Karpas-422 (cell line): ENCODE data around the gene LARP7. TPM values are rescaled to one million over a fixed set of nuclear protein-coding genes. Genes with fewer than 3 reads are reported as not detected.
"Not testable (repeated sequence)": the region's sequence is repeated elsewhere in the genome, so short reads cannot be mapped to it uniquely, and the experiment has no call there.

Experiments used
- DNase-seq: peaks from one replicate; pipeline ENCODE4 v3.0.0-alpha.2; 2015
- H2AFZ ChIP-seq: fragments of 200-600 bp; sonication (generic); 2 replicates; pipeline ENCODE4 v1.6.1; 2014; ENCODE audit warnings: antibody characterized with exemption, low read length, mixed read lengths
- H3K27ac ChIP-seq: fragments of 200-600 bp; sonication (generic); 2 replicates; pipeline ENCODE4 v1.5.1; 2014; ENCODE audit warnings: mild to moderate bottlenecking, low read length, moderate library complexity
- H3K27me3 ChIP-seq: fragments of 200-600 bp; sonication (generic); 2 replicates; pipeline ENCODE4 v1.6.1; 2014; ENCODE audit warnings: low read length, mixed read lengths
- H3K36me3 ChIP-seq: fragments of 200-600 bp; sonication (generic); 2 replicates; pipeline ENCODE4 v1.6.1; 2014; ENCODE audit warnings: low read length, mixed read lengths; ENCODE audit not compliant: insufficient read depth
- H3K4me1 ChIP-seq: fragments of 200-600 bp; sonication (generic); 2 replicates; pipeline ENCODE4 v1.6.1; 2014; ENCODE audit warnings: mild to moderate bottlenecking, low read length, mixed read lengths
- H3K4me2 ChIP-seq: fragments of 200-600 bp; sonication (generic); 2 replicates; pipeline ENCODE4 v1.6.1; 2014; ENCODE audit warnings: low read length, low read depth, mild to moderate bottlenecking; ENCODE audit not compliant: poor library complexity, severe bottlenecking
- H3K4me3 ChIP-seq: fragments of 200-600 bp; sonication (generic); 2 replicates; pipeline ENCODE4 v1.5.1; 2014; ENCODE audit warnings: mild to moderate bottlenecking, antibody characterized with exemption, low read length, mixed read lengths
- H3K79me2 ChIP-seq: fragments of 200-600 bp; sonication (generic); 2 replicates; pipeline ENCODE4 v1.6.1; 2014; ENCODE audit warnings: mild to moderate bottlenecking, low read length, mixed read lengths
- H3K9ac ChIP-seq: fragments of 200-600 bp; sonication (generic); 2 replicates; pipeline ENCODE4 v1.6.0; 2014; ENCODE audit warnings: low read length
- H3K9me2 ChIP-seq: fragments of 200-600 bp; sonication (generic), shearing (Covaris generic); replicated peaks from 2 replicates; pipeline ENCODE4 v1.6.0; 2014; ENCODE audit warnings: mild to moderate bottlenecking, low read length, moderate library complexity; ENCODE audit not compliant: insufficient read depth
- H3K9me3 ChIP-seq: fragments of 300-700, 200-600 bp; sonication (generic); 2 replicates; pipeline ENCODE4 v1.6.1; 2014; ENCODE audit warnings: low read length, mixed read lengths
- H4K20me1 ChIP-seq: fragments of 200-600 bp; sonication (generic); 2 replicates; pipeline ENCODE4 v1.6.1; 2014; ENCODE audit warnings: mild to moderate bottlenecking, antibody characterized with exemption, low read length, low read depth; ENCODE audit not compliant: insufficient read depth
- small RNA-seq: library from RNA; depleted of rRNA; stranded (forward); fragments of <200 nt; gene quantifications from one replicate; pipeline ENCODE3, GENCODE V24; 2014
- total RNA-seq: library from RNA; depleted of rRNA; stranded (reverse); fragments of >200 nt; shearing (Covaris generic); gene quantifications from 2 replicates; pipeline ENCODE4 v1.2.3, GENCODE V29; 2014; ENCODE audit warnings: low replicate concordance; rRNA removed

Gene LARP7
- total RNA-seq, 1 experiment from 2014 or later: 53.9 TPM

DNA sequence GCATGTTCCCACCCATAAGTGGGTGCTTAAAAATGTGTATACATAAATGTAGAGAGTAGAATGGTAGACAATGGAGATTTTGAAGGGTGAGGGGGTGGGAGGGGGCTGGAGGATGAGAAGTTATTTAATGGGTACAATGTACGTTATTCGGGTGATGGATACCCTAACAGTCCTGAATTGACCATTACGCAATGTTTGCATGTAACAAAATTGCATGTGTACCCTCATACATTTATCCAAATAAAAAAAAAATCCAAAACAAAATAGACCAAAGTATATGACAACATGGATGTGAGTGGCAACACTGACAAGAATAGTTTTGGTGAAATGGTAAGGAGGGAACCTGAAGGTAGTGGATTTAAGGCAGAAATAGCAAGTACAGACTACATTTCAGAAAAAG, 63.7 kb downstream of the LARP7 start:
- Histone ChIP-seq H3K9me3 (no peaks in the 10 kb centered on the region), H3K27ac (no peak overlapping the region), H3K9me2 (no peaks in the 10 kb centered on the region), H3K9ac (no peak overlapping the region), H2AFZ (no peak overlapping the region), H3K79me2 (no peaks in the 10 kb centered on the region), H3K27me3 (no peaks in the 10 kb centered on the region), H4K20me1 (no peaks in the 10 kb centered on the region), H3K36me3 (no peaks in the 10 kb centered on the region), H3K4me2 (no peak overlapping the region), H3K4me3 (no peak overlapping the region), H3K4me1 (peaks cover 4% of the 10 kb centered on the region; the same call in 1 of the 2 replicates)
- DNase-seq: no peak

- Histone ChIP-seq H3K4me2 (no peak overlapping the region), H2AFZ (no peak overlapping the region), H3K9ac (no peak overlapping the region), H3K9me3 (no peaks in the 10 kb centered on the region), H3K79me2 (no peaks in the 10 kb centered on the region), H3K9me2 (no peaks in the 10 kb centered on the region), H3K36me3 (no peaks in the 10 kb centered on the region), H3K4me3 (no peak overlapping the region), H3K4me1 (peaks cover 19% of the 10 kb centered on the region), H4K20me1 (no peaks in the 10 kb centered on the region), H3K27me3 (no peaks in the 10 kb centered on the region), H3K27ac (no peak overlapping the region)
- no peak for DNase-seq
These were observed 65.9 kb downstream of the LARP7 start for GRCh38 chr4:112702892-112703291.

DNA sequence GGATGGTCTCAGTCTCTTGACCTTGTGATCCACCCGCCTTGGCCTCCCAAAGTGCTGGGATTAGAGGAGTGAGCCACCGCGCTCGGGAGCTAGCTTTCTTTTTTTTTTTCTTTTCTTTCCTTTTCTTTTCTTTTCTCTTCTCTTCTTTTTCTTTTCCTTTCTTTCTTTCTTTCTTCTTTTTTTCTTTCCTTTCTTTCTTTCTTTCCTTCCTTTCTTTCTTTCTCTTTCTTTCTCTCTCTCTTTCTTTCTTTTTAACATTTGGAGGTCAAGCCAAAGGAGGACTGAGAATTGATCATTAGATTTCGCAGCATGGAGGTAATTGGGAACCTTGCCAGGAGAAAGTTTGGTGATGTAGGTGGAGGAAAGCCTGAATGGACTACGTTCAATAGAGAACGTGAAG, 67.4 kb downstream of the LARP7 start:
- Histone ChIP-seq H3K9ac (no peak overlapping the region), H4K20me1 (no peaks in the 10 kb centered on the region), H2AFZ (no peak overlapping the region), H3K27ac (no peak overlapping the region), H3K79me2 (no peaks in the 10 kb centered on the region), H3K27me3 (no peaks in the 10 kb centered on the region), H3K4me1 (peaks cover 22% of the 10 kb centered on the region), H3K9me2 (no peaks in the 10 kb centered on the region), H3K4me3 (no peak overlapping the region), H3K36me3 (no peaks in the 10 kb centered on the region), H3K4me2 (no peak overlapping the region), H3K9me3 (no peaks in the 10 kb centered on the region)
- no peak for DNase-seq

- Histone ChIP-seq H3K79me2 (no peaks in the 10 kb centered on the region), H3K9me3 (no peaks in the 10 kb centered on the region), H3K4me3 (peak overlapping the region; percentile 68), H3K4me1 (peaks cover 22% of the 10 kb centered on the region), H3K27ac (no peak overlapping the region), H3K27me3 (no peaks in the 10 kb centered on the region), H3K9ac (peak overlapping the region; percentile 63), H2AFZ (0 out of 2 replicates have a peak overlapping the region, but pooled peaks have one; percentile 75), H3K4me2 (peak overlapping the region; percentile 77), H4K20me1 (no peaks in the 10 kb centered on the region), H3K9me2 (no peaks in the 10 kb centered on the region), H3K36me3 (no peaks in the 10 kb centered on the region)
- no peak for DNase-seq
These were observed 68.3 kb downstream of the LARP7 start for GRCh38 chr4:112704991-112705845.

GRCh38 chr4:112705891-112706839, 69.2 kb downstream of the LARP7 start:
- Histone ChIP-seq H3K9ac (peak overlapping the region; percentile 63), H3K4me2 (peak overlapping the region; percentile 77), H3K4me1 (peaks cover 22% of the 10 kb centered on the region), H3K4me3 (peak overlapping the region; percentile 68), H2AFZ (peak overlapping the region; percentile 98)
- not testable (repeated sequence) for H3K27ac ChIP-seq, H4K20me1 ChIP-seq, H3K9me3 ChIP-seq, H3K36me3 ChIP-seq, H3K79me2 ChIP-seq, H3K9me2 ChIP-seq, H3K27me3 ChIP-seq
- DNase-seq: peak; percentile 45

DNA sequence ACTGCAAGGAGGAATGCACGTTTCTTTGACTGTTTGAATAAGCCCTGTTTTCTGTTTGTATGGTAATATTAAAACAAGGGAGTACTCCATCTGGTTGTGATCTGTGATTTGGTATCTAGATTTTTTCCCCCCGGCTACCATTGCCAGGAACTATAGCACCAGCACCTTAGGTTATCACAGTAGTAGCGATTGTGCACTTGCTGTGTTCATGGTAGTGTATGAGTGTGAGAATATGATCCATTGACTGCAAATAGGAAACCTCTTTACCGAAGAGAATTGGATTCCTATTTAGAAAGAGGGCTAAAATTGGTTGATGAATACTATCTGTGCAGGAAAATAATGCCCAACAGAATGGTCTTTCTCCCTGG, 69.9 kb downstream of the LARP7 start:
- DNase-seq: no peak
- Histone ChIP-seq H3K4me3 (peak overlapping the region; percentile 63; the same call in 1 of the 2 replicates), H2AFZ (peak overlapping the region; percentile 98), H3K27ac (no peak overlapping the region), H3K4me1 (peaks cover 22% of the 10 kb centered on the region), H3K9ac (peak overlapping the region; percentile 56), H3K9me2 (no peaks in the 10 kb centered on the region), H4K20me1 (no peaks in the 10 kb centered on the region), H3K36me3 (no peaks in the 10 kb centered on the region), H3K4me2 (peak overlapping the region; percentile 70), H3K27me3 (no peaks in the 10 kb centered on the region), H3K9me3 (no peaks in the 10 kb centered on the region), H3K79me2 (no peaks in the 10 kb centered on the region)

Small RNA genes lying within 50 kb of the gene (small RNA-seq; reads per million reads assigned to genes)
- gene MIR302A (not detected), gene MIR302C (not detected), gene MIR302D (not detected), gene MIR367 (not detected), gene WRBP1 (not detected)

Other genes with a start within 250 kb of the LARP7 start
- gene NEUROG2, start 121.0 kb upstream of the LARP7 start, total RNA-seq: 5.1 and 9.6 TPM in 2 replicates
- gene ZGRF1, start 234 bp upstream of the LARP7 start, total RNA-seq: 18.3 and 39.8 TPM in 2 replicates